ENCODE data around the gene ARHGEF1. TPM values are rescaled to one million over a fixed set of nuclear protein-coding genes. Genes with fewer than 3 reads are reported as not detected.
A peak's percentile ranks its signal among the peaks of the same experiment; 100 is the strongest.

The ARHGEF1 gene, protein sequence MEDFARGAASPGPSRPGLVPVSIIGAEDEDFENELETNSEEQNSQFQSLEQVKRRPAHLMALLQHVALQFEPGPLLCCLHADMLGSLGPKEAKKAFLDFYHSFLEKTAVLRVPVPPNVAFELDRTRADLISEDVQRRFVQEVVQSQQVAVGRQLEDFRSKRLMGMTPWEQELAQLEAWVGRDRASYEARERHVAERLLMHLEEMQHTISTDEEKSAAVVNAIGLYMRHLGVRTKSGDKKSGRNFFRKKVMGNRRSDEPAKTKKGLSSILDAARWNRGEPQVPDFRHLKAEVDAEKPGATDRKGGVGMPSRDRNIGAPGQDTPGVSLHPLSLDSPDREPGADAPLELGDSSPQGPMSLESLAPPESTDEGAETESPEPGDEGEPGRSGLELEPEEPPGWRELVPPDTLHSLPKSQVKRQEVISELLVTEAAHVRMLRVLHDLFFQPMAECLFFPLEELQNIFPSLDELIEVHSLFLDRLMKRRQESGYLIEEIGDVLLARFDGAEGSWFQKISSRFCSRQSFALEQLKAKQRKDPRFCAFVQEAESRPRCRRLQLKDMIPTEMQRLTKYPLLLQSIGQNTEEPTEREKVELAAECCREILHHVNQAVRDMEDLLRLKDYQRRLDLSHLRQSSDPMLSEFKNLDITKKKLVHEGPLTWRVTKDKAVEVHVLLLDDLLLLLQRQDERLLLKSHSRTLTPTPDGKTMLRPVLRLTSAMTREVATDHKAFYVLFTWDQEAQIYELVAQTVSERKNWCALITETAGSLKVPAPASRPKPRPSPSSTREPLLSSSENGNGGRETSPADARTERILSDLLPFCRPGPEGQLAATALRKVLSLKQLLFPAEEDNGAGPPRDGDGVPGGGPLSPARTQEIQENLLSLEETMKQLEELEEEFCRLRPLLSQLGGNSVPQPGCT
- 65.5 and 67.8 TPM in 2 replicates for polyA plus RNA-seq (2013)

DNA sequence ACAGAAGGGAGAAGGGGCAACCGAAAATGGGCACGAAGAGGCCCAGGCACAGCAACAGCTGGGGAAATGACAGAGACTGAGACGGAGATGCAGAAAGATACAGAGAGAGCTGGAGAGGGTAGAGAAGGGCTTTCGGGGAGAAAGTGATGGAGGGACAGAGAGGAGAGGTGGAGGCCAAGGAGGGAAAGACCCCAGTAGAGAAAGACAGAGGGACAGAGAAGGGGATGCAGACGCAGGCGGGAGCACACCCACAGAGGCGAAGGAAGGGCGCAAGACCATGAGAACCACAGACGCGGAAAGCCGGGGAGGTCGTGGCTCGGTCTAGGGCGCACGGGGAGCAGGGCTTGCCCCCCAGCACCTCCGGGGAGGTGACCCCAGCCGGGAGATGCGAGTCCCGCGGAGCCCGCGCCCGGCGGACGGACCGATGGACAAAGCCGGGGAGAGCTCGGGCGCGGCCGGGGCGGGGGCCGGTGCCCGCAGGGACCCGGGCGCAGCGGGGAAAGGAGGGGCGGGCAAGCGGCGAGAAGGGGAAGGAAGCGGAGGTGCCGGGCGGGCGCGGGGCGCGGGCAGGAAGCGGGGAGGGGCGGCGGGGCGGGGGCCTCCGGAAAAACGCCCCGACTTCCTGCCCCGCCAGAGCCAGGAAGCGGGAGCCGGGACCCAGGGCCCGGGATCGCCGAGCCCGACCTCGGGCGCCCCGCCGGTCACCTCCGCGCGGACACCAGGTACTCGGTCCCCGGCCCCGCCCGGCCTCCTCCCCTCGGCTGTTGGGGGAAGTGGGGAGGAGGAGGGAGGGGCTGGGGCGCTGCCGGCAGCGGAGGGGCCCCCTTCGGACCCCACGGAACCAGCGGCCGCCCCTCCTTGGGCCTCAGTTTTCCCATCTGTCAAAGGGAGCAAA, at the start of gene ARHGEF1:
TSS of gene ARHGEF1 (plus strand) at position 617 of the 895 bp plus-strand sequence. CDS start 4,899 bp downstream, outside the sequence.
- peaks cover 2% of the 10 kb centered on the region for H3K27me3 ChIP-seq (ENCODE audit: insufficient read depth, low read length)
- WGBS (ENCODE audit: extremely low coverage, insufficient coverage, insufficient read length) = no CpG with 5 or more reads among the region's 80 CpGs
- peak within 1 kb of the TSS; percentile 97 for H2AFZ ChIP-seq (ENCODE audit: insufficient read depth, low read length, poor library complexity)
- no peaks in the 10 kb centered on the region for H3K9me3 ChIP-seq (ENCODE audit: insufficient read depth, low read depth, low read length)
- H2BK5ac ChIP-seq (ENCODE audit: low read depth, low read length, poor library complexity) = peak within 1 kb of the TSS; percentile 39
- H3K4me3 ChIP-seq (ENCODE audit: low read depth, low read length) = peak within 1 kb of the TSS; percentile 85
- H2BK12ac ChIP-seq (ENCODE audit: low read length) = peak within 1 kb of the TSS; percentile 62
- peak within 1 kb of the TSS; percentile 97 for H4K91ac ChIP-seq (ENCODE audit: low read depth, low read length)
- H3K23ac ChIP-seq (ENCODE audit: low read length) = no peak within 1 kb of the TSS
- H3K18ac ChIP-seq (ENCODE audit: low read length) = peak within 1 kb of the TSS; percentile 94
- H3K79me1 ChIP-seq (ENCODE audit: low read length) = peaks cover 19% of the 10 kb centered on the region
- peak within 1 kb of the TSS; percentile 88 for H2AK5ac ChIP-seq (ENCODE audit: low read length)
- H3K4me2 ChIP-seq (ENCODE audit: low read length) = peak within 1 kb of the TSS; percentile 95
- peak within 1 kb of the TSS; percentile 83 for H3K4ac ChIP-seq (ENCODE audit: low read depth, low read length)
- no peak within 1 kb of the TSS for H3K27ac ChIP-seq (ENCODE audit: low read depth, low read length)
- H3K4me1 ChIP-seq (ENCODE audit: control insufficient read depth in 1 of 2, insufficient read depth in 2 of 2, low read length in 2 of 2) = peaks cover 13 to 15% of the 10 kb centered on the region in 2 experiments
- peak within 1 kb of the TSS; percentile 89 for H2BK120ac ChIP-seq (ENCODE audit: insufficient read depth, low read length, poor library complexity)
- peak within 1 kb of the TSS; percentile 100 for H4K12ac ChIP-seq (ENCODE audit: low read depth, low read length)
- peaks cover 12% of the 10 kb centered on the region for H3K79me2 ChIP-seq (ENCODE audit: control insufficient read depth, insufficient read depth, low read length, poor library complexity)
- H4K8ac ChIP-seq (ENCODE audit: low read depth, low read length) = peak within 1 kb of the TSS; percentile 98
- peak within 1 kb of the TSS; percentile 87 for H3K9ac ChIP-seq (ENCODE audit: low read length)
- H3K36me3 ChIP-seq (ENCODE audit: control insufficient read depth in 1 of 2, insufficient read depth in 2 of 2, low read length in 2 of 2) = no peaks in the 10 kb centered on the region
- DNase-seq = no peak
- H3K14ac ChIP-seq (ENCODE audit: low read length) = peak within 1 kb of the TSS; percentile 98

DNA sequence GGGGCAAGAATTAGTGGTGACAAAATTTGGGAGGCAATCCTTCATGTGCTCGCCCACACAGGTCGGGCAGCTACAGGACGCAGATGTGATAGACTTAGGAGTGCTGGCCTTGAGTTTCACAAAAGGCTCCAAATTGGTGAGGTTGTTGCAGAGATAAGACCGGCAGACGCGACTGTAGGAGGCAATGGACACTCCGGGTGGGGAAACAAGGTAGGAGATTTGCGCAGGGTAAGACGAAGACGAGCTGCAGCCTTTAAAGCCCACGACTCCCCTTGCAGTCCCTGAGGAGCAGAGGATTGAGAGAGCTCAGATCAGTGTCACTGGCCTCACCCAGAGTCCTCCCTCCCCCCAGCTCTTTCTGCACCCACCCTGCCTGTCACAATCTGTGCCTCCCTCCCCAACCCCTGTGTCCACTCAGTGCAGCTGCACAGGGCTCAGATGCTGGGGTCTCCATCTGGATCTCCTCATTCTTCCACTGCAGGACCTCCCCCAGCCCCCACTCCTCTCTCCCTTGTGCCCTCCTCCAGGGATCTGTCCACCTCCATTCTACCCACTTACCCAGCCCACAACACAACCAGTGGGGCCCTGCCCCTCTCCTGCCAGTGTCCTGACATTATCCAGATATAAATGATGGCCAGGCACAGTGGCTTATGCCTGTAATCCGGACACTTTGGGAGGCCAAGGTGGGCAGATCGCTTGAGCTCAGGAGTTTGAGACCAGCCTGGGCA, 44.8 kb upstream of the ARHGEF1 start:
- H2BK120ac ChIP-seq (ENCODE audit: insufficient read depth, low read length, poor library complexity) = no peak overlapping the region
- H3K36me3 ChIP-seq (ENCODE audit: control insufficient read depth in 1 of 2, insufficient read depth in 2 of 2, low read length in 2 of 2) = no peaks in the 10 kb centered on the region
- H4K91ac ChIP-seq (ENCODE audit: low read depth, low read length) = no peak overlapping the region
- H3K27ac ChIP-seq (ENCODE audit: low read depth, low read length) = no peak overlapping the region
- no peak for DNase-seq
- no peaks in the 10 kb centered on the region for H3K27me3 ChIP-seq (ENCODE audit: insufficient read depth, low read length)
- no peak overlapping the region for H3K18ac ChIP-seq (ENCODE audit: low read length)
- no peak overlapping the region for H2AK5ac ChIP-seq (ENCODE audit: low read length)
- no peak overlapping the region for H2BK12ac ChIP-seq (ENCODE audit: low read length)
- no CpG with 5 or more reads among the region's 13 CpGs for WGBS (ENCODE audit: extremely low coverage, insufficient coverage, insufficient read length)
- no peak overlapping the region for H2AFZ ChIP-seq (ENCODE audit: insufficient read depth, low read length, poor library complexity)
- H3K4me1 ChIP-seq (ENCODE audit: control insufficient read depth in 1 of 2, insufficient read depth in 2 of 2, low read length in 2 of 2) = no peaks in the 10 kb centered on the region
- H3K4ac ChIP-seq (ENCODE audit: low read depth, low read length) = no peak overlapping the region
- H3K14ac ChIP-seq (ENCODE audit: low read length) = no peak overlapping the region
- no peaks in the 10 kb centered on the region for H3K9me3 ChIP-seq (ENCODE audit: insufficient read depth, low read depth, low read length)
- no peak overlapping the region for H4K8ac ChIP-seq (ENCODE audit: low read depth, low read length)
- H3K79me1 ChIP-seq (ENCODE audit: low read length) = no peaks in the 10 kb centered on the region
- H3K4me3 ChIP-seq (ENCODE audit: low read depth, low read length) = no peak overlapping the region
- no peak overlapping the region for H3K9ac ChIP-seq (ENCODE audit: low read length)
- H3K4me2 ChIP-seq (ENCODE audit: low read length) = no peak overlapping the region
- no peak overlapping the region for H3K23ac ChIP-seq (ENCODE audit: low read length)
- no peak overlapping the region for H4K12ac ChIP-seq (ENCODE audit: low read depth, low read length)
- no peaks in the 10 kb centered on the region for H3K79me2 ChIP-seq (ENCODE audit: control insufficient read depth, insufficient read depth, low read length, poor library complexity)
- H2BK5ac ChIP-seq (ENCODE audit: low read depth, low read length, poor library complexity) = no peak overlapping the region

DNA sequence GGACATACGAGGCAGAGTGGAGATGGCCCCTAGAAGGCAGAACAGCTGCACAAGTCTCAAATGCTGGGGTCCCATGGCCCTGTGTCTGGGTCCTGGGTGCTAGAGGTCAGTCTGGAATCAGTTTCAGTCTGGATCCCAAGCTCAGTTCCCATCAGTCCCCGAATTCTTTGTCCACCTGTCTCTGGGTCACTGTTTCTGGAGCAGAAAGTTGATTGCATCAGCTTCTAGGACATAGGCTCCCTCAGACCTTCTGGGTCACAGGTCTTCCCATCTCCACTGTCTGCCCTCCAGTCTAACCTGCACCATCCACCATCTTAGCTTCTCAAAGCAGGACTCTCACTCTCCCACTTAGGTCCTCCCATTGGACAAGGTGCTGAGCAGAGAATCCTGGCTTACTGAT, 43.8 kb upstream of the ARHGEF1 start:
- Histone ChIP-seq H4K12ac (ENCODE audit: low read depth, low read length) (no peak overlapping the region), H3K79me2 (ENCODE audit: control insufficient read depth, insufficient read depth, low read length, poor library complexity) (no peaks in the 10 kb centered on the region), H3K27me3 (ENCODE audit: insufficient read depth, low read length) (no peaks in the 10 kb centered on the region), H3K79me1 (ENCODE audit: low read length) (no peaks in the 10 kb centered on the region), H2AK5ac (ENCODE audit: low read length) (no peak overlapping the region), H3K23ac (ENCODE audit: low read length) (no peak overlapping the region), H2BK120ac (ENCODE audit: insufficient read depth, low read length, poor library complexity) (no peak overlapping the region), H3K4me1 (ENCODE audit: control insufficient read depth in 1 of 2, insufficient read depth in 2 of 2, low read length in 2 of 2) (no peaks in the 10 kb centered on the region), H3K9ac (ENCODE audit: low read length) (no peak overlapping the region), H3K14ac (ENCODE audit: low read length) (no peak overlapping the region), H3K36me3 (ENCODE audit: control insufficient read depth in 1 of 2, insufficient read depth in 2 of 2, low read length in 2 of 2) (no peaks in the 10 kb centered on the region), H4K8ac (ENCODE audit: low read depth, low read length) (no peak overlapping the region), H3K27ac (ENCODE audit: low read depth, low read length) (no peak overlapping the region), H3K18ac (ENCODE audit: low read length) (no peak overlapping the region), H4K91ac (ENCODE audit: low read depth, low read length) (no peak overlapping the region), H3K4ac (ENCODE audit: low read depth, low read length) (no peak overlapping the region), H2BK12ac (ENCODE audit: low read length) (no peak overlapping the region), H2AFZ (ENCODE audit: insufficient read depth, low read length, poor library complexity) (no peak overlapping the region), H3K4me2 (ENCODE audit: low read length) (no peak overlapping the region), H3K9me3 (ENCODE audit: insufficient read depth, low read depth, low read length) (no peaks in the 10 kb centered on the region), H2BK5ac (ENCODE audit: low read depth, low read length, poor library complexity) (no peak overlapping the region), H3K4me3 (ENCODE audit: low read depth, low read length) (no peak overlapping the region)
- DNase-seq = no peak
- WGBS (ENCODE audit: extremely low coverage, insufficient coverage, insufficient read length) = no CpG with 5 or more reads among the region's 2 CpGs
